Lower lobe of right lung (tissue), 2 donors: Measurements from ENCODE around the gene FUT7. TPM values are rescaled to one million over a fixed set of nuclear protein-coding genes. Genes with fewer than 3 reads are reported as not detected.
A peak's percentile ranks its signal among the peaks of the same experiment; 100 is the strongest.

ENCODE experiments used
- ATAC-seq, 2 donors: fragments of 200-7000 bp; cut with Tn5 transposase; one replicate each; pipeline ENCODE4 v1.9.1; 2020 to 2022; ENCODE audit warnings: mild to moderate bottlenecking in 2 of 2, moderate library complexity in 2 of 2
- DNase-seq: peaks from one replicate; pipeline ENCODE4 v3.0.0-alpha.2; 2020
- H3K27ac ChIP-seq: fragments of 200-600 bp; one replicate; pipeline ENCODE4 v1.8.0; 2022
- H3K27me3 ChIP-seq: fragments of 200-600 bp; one replicate; pipeline ENCODE4 v1.8.0; 2022; ENCODE audit warnings: low read depth
- H3K36me3 ChIP-seq: fragments of 200-600 bp; one replicate; pipeline ENCODE4 v1.8.0; 2022; ENCODE audit warnings: mild to moderate bottlenecking
- H3K4me1 ChIP-seq: fragments of 200-600 bp; one replicate; pipeline ENCODE4 v1.8.0; 2022
- H3K4me3 ChIP-seq: fragments of 200-600 bp; one replicate; pipeline ENCODE4 v1.8.0; 2022; ENCODE audit warnings: mild to moderate bottlenecking
- H3K9me3 ChIP-seq: fragments of 200-600 bp; one replicate; pipeline ENCODE4 v1.8.0; 2022
- CTCF ChIP-seq: fragments of 200-600 bp; IDR thresholded peaks from one replicate; pipeline ENCODE4 v1.8.0; 2022; ENCODE audit warnings: antibody characterized with exemption, mild to moderate bottlenecking
- intact Hi-C: fragments of 100-400 bp; cut with DNase I; formaldehyde crosslinking; loops from one replicate; pipeline ENCODE4 v1.11.0; 2022
- long read RNA-seq: library from polyadenylated mRNA; unstranded; transcript quantifications from one replicate; pipeline ENCODE4 v2.0.0, GENCODE V29; 2021
- total RNA-seq: library from RNA; stranded (reverse); fragmentation: NEBNext Ultra II Directional; extraction: Animal tissue kit (Norgen Biotek cat#: 25700); gene quantifications from one replicate; pipeline ENCODE4 v1.2.1, GENCODE V29; 2021
- donor health status: DM: no; HTN: yes; CAD: no; lungs with severe emphysema.

The FUT7 gene
- total RNA-seq: 1.1 TPM
- long read RNA-seq, partial matches to known transcripts: 0 of 2 reads
- long read RNA-seq, other reads (novel, unspliced or antisense): 0 of 2 reads

DNA sequence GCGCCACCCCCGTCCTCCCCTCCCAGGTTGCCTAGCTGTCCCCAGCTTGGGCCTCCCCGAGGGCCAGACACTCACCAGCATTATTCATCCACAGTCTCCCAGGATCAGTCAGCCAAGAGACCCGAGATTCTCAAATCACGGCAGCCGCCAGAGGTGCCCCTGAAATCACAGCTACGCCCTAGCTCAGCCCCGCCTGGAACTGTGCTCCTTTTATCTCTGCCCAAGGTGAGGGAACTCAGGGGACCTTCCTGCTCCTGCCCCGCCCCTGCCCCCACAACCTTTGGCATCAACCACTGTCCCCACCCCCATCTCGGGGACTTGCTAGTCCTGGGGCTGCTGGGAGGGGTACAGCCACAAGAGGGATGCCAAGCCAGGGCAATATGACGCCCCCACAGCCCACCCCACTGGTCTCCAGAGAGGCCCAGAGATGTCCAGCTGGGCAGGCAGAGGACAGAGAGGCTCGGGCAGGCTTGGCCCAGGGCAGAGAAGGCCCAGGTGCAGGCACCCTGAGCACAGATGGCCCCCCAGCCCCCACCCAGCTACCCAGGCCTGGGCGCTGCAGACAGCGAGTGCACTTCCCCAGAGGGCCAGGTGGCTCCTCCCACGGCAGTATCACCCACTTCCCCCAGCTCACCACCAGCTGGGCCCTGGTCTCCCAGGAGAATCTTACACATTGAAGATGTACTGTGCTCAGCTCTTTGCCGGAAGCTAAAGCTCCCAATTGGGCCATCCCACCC lies at the start of gene FUT7:
FUT7 (minus strand) TSS at position 185 of the 737 bp plus-strand sequence; CDS start at position 88, 97 bp downstream.
- peak within 1 kb of the TSS; percentile 68 for H3K4me3 ChIP-seq
- no peaks in the 10 kb centered on the region for H3K36me3 ChIP-seq
- no peak for TF ChIP-seq CTCF
- no peaks in the 10 kb centered on the region for H3K27me3 ChIP-seq
- DNase-seq (no peak), ATAC-seq (no peak)
- intact Hi-C loops: no loop called here
- peak within 1 kb of the TSS; percentile 53 for H3K27ac ChIP-seq
- peaks cover 65% of the 10 kb centered on the region for H3K4me1 ChIP-seq
- no peaks in the 10 kb centered on the region for H3K9me3 ChIP-seq

DNA sequence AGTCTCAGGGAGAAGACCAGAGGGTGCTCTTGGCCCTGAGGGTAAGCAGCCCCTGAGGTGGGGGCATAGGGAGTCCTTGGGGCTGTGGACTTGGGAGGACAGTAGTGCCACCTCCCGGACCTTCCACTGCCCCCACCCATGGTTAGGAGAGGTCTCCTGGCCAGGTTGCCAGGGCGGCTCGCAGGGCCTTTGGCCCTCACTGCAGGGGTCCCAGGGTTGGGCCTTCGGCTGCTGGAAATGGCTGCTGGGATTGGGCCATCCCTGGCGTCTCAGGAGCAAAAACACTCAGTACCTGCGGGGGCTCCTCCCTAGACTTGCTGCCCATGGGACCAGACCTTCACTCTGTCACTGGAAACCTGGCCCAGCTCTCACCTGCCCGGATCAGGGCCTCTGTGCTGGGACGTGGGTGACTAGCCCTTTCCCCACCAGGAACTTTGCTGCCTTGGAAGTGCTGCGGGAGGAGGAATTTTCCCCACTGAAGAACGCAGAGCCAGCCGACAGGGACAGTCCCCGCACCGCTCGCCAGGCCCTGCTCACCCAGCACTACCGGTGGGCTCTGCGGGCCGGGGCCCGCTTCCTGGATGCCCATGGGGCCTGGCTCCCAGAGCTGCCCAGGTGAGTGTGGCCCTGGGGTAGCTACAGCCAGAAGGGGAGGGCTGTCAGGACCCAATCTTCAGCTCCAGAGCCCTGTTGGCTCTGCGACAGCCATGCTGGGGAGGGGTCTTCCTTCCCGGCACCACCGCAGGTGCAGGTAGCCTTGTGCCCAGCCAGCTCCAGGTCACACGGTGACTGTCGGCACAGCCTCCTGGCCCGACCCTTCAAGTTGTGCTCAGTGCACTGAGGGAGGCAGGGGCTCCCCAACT lies 48.6 kb upstream of the FUT7 start:
- peaks cover 54% of the 10 kb centered on the region for H3K36me3 ChIP-seq
- intact Hi-C loops: no loop called here

DNA sequence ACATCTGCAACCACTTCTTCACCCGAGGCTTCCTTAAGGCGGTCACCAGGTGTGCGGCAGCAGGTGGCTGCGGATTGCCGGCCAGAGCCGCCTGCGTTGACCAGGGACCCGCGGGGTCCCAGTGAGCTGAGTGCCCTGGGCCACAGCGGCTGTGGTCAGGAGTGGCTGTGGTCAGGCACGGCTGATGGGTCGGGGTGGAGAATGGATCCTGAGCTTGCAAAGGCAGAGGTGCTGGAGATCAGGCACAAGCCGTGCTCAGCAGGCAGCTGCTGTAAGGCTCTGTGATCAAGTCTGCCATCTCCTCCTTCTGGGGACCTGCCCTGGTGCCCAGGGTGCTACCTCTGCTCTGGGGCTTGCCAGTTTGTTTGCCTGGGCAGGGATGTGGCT lies 47.5 kb upstream of the FUT7 start:
- peaks cover 15% of the 10 kb centered on the region for H3K4me1 ChIP-seq
- DNase-seq (no peak), ATAC-seq (no peak)
- intact Hi-C loops: no loop called here
- no peak overlapping the region for H3K4me3 ChIP-seq
- no peak overlapping the region for H3K27ac ChIP-seq
- H3K27me3 ChIP-seq: no peaks in the 10 kb centered on the region
- peaks cover 54% of the 10 kb centered on the region for H3K36me3 ChIP-seq
- no peak for TF ChIP-seq CTCF
- no peaks in the 10 kb centered on the region for H3K9me3 ChIP-seq

More for the DNA sequence above, 48.6 kb upstream of the FUT7 start:
- peaks cover 21% of the 10 kb centered on the region for H3K4me1 ChIP-seq
- no peaks in the 10 kb centered on the region for H3K27me3 ChIP-seq
- ATAC-seq: no peak
- no peak for TF ChIP-seq CTCF
- H3K27ac ChIP-seq: no peak overlapping the region
- H3K4me3 ChIP-seq: no peak overlapping the region
- DNase-seq: no peak
- H3K9me3 ChIP-seq: no peaks in the 10 kb centered on the region

DNA sequence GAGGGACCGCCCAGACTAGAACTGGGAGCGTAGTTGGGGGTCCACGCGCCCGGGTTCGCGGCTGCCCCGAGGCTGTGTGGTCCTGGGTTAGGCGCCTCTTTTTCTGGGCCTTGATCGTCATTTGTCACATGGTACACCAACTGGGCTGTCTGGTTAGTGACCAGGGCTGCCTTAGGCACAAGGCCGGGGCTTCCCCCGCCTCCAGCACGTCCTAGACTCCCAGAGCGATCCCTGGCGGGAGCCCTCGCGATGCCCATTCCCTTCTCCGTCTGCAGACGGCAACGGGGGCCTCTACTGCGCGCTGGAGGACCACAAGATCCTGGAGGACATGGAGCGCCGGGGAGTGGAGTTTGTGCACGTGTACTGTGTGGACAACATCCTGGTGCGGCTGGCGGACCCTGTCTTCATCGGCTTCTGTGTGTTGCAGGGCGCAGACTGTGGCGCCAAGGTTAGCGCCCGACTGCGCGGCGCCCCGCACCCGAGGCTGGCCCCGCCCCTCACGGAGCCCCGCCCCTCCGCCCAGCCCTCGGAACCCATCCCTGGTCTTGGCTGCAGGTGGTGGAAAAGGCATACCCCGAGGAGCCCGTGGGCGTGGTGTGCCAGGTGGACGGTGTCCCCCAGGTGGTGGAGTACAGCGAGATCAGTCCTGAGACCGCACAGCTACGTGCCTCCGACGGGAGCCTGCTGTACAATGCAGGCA lies 47.0 kb upstream of the FUT7 start:
- H3K9me3 ChIP-seq: no peaks in the 10 kb centered on the region
- H3K4me1 ChIP-seq: peaks cover 15% of the 10 kb centered on the region
- intact Hi-C loops: no loop called here
- H3K36me3 ChIP-seq: peaks cover 54% of the 10 kb centered on the region
- ATAC-seq: no peak
- TF ChIP-seq CTCF: no peak
- no peak overlapping the region for H3K27ac ChIP-seq
- H3K4me3 ChIP-seq: peak overlapping the region; percentile 76
- H3K27me3 ChIP-seq: no peaks in the 10 kb centered on the region
- DNase-seq: peak; percentile 49
